Ascending aorta (tissue), 1 donor: ENCODE results near the gene FURIN. TPM values are rescaled to one million over a fixed set of nuclear protein-coding genes. Genes with fewer than 3 reads are reported as not detected.

Source experiments
- total RNA-seq: library from RNA; depleted of rRNA; stranded (reverse); fragments of >200 nt; gene quantifications from one replicate; pipeline ENCODE4 v1.1.0, GENCODE V29; 2016

FURIN gene
- total RNA-seq, 1 donor from 2014 or later: 86.3 TPM

Other genes with a start within 250 kb of the FURIN start
- gene BLM, start 151.2 kb upstream of the FURIN start, total RNA-seq: 0.11 TPM
- gene FES, start 15.9 kb downstream of the FURIN start, total RNA-seq: 65.1 TPM
- 90.4 TPM for gene MAN2A2, start 34.7 kb downstream of the FURIN start, total RNA-seq
- 29.4 TPM for gene HDDC3, start 64.0 kb downstream of the FURIN start, total RNA-seq
- 73.5 TPM for gene UNC45A, start 66.7 kb downstream of the FURIN start, total RNA-seq
- 10.0 TPM for gene RCCD1, start 86.3 kb downstream of the FURIN start, total RNA-seq
- gene PRC1, start 125.9 kb downstream of the FURIN start, total RNA-seq: 29.1 TPM
- gene VPS33B, start 154.0 kb downstream of the FURIN start, total RNA-seq: 0.53 TPM
- gene SV2B, start 231.7 kb downstream of the FURIN start, total RNA-seq: 0.11 TPM